HepG2 (cell line): ENCODE results near the gene SLIT3. TPM values are rescaled to one million over a fixed set of nuclear protein-coding genes. Genes with fewer than 3 reads are reported as not detected.

Source experiments
- ETV6 ChIP-seq: sonication (generic); formaldehyde crosslinking; conservative IDR thresholded peaks from 2 replicates; pipeline ENCODE4 v1.4.0; 2020; ENCODE audit warnings: missing genetic modification reagents
- KMT2B ChIP-seq: IDR thresholded peaks from 2 replicates; pipeline ENCODE4 v1.6.1; 2016; ENCODE audit warnings: missing genetic modification reagents, missing compliant biosample characterization
- MYC ChIP-seq: sonication (generic); formaldehyde crosslinking; IDR thresholded peaks from 2 replicates; pipeline ENCODE4 v1.9.0; 2021; ENCODE audit warnings: missing genetic modification reagents, borderline replicate concordance
- NCOA2 ChIP-seq: sonication (generic); formaldehyde crosslinking; IDR thresholded peaks from 2 replicates; pipeline ENCODE4 v1.8.0; 2022; ENCODE audit warnings: inconsistent platforms
- SMC3 ChIP-seq: IDR thresholded peaks from 2 replicates; pipeline ENCODE4 v1.6.1; 2011; ENCODE audit warnings: low read length, improper control_type of control experiment
- SP1 ChIP-seq, 2 experiments: fragments of 450-650 bp in 1 of 2; sonication (generic) in 1 of 2; formaldehyde crosslinking in 1 of 2; IDR thresholded peaks; 2 replicates each; pipeline versions ENCODE4 v1.4.0 to v1.6.1; 2016 to 2020; ENCODE audit warnings: missing genetic modification reagents in 1 of 2
- TBX3 ChIP-seq: fragments of 450-650 bp; IDR thresholded peaks from 2 replicates; pipeline ENCODE4 v1.6.1; 2017; ENCODE audit warnings: antibody characterized with exemption, mild to moderate bottlenecking, inconsistent platforms, borderline replicate concordance
- TCF7 ChIP-seq: sonication (generic); IDR thresholded peaks from 2 replicates; pipeline ENCODE4 v1.6.1; 2016; ENCODE audit warnings: antibody characterized with exemption, low read depth
- ZBTB38 ChIP-seq: sonication (generic); formaldehyde crosslinking; IDR thresholded peaks from 2 replicates; pipeline ENCODE4 v1.5.1; 2020; ENCODE audit warnings: mild to moderate bottlenecking, missing genetic modification reagents
- ZBTB7B ChIP-seq: sonication (generic); formaldehyde crosslinking; IDR thresholded peaks from 2 replicates; pipeline ENCODE4 v1.4.0; 2020; ENCODE audit warnings: missing genetic modification reagents
- ZFAT ChIP-seq: sonication (generic); formaldehyde crosslinking; conservative IDR thresholded peaks from 2 replicates; pipeline ENCODE4 v1.8.1; 2023; ENCODE audit warnings: missing genetic modification reagents, inconsistent platforms
- ZKSCAN8 ChIP-seq: IDR thresholded peaks from 2 replicates; pipeline ENCODE4 v1.6.1; 2016; ENCODE audit warnings: borderline replicate concordance, missing genetic modification reagents, missing compliant biosample characterization
- ZNF282 ChIP-seq: fragments of 450-650 bp; IDR thresholded peaks from 2 replicates; pipeline ENCODE4 v1.6.1; 2018; ENCODE audit not compliant: partially characterized antibody
- ZNF333 ChIP-seq: sonication (generic); formaldehyde crosslinking; IDR thresholded peaks from 2 replicates; pipeline ENCODE4 v1.4.0; 2020; ENCODE audit warnings: mild to moderate bottlenecking, missing genetic modification reagents, borderline replicate concordance
- ZNF33B ChIP-seq: sonication (generic); formaldehyde crosslinking; IDR thresholded peaks from 2 replicates; pipeline ENCODE4 v1.5.1; 2020; ENCODE audit warnings: mild to moderate bottlenecking, missing genetic modification reagents
- ZNF44 ChIP-seq: sonication (generic); formaldehyde crosslinking; IDR thresholded peaks from 2 replicates; pipeline ENCODE4 v1.5.1; 2020; ENCODE audit warnings: mild to moderate bottlenecking, missing genetic modification reagents
- ZNF558 ChIP-seq: sonication (generic); formaldehyde crosslinking; IDR thresholded peaks from 2 replicates; pipeline ENCODE4 v1.9.0; 2022; ENCODE audit warnings: mild to moderate bottlenecking, missing genetic modification reagents, borderline replicate concordance
- ZNF562 ChIP-seq: sonication (generic); formaldehyde crosslinking; IDR thresholded peaks from 2 replicates; pipeline ENCODE4 v1.8.0; 2022; ENCODE audit warnings: missing genetic modification reagents, borderline replicate concordance
- ZNF781 ChIP-seq: sonication (generic); formaldehyde crosslinking; IDR thresholded peaks from 2 replicates; pipeline ENCODE4 v1.5.1; 2020; ENCODE audit warnings: borderline replicate concordance, mild to moderate bottlenecking, missing genetic modification reagents; ENCODE audit errors: not compliant biosample characterization
- polyA plus RNA-seq, 8 experiments: library from polyadenylated mRNA; depleted of rRNA in 3 of 8; stranded (reverse) in 7 of 8; unstranded in 1 of 8; fragments of >200 nt; fragmentation: Illumina TruSeq in 4 of 8; extraction: Trizol in 4 of 8; gene quantifications; 2 replicates each; pipeline versions ENCODE4 v1.2.1 to v1.2.3, GENCODE V29; 2011 to 2016; ENCODE audit warnings: low read depth in 4 of 8, missing spikeins in 1 of 8, mixed read lengths in 1 of 8; ENCODE audit not compliant: insufficient read depth in 1 of 8
- total RNA-seq, 5 experiments: library from RNA; depleted of rRNA; stranded (reverse); fragments of >200 nt; fragmentation: Illumina TruSeq; extraction: Trizol; gene quantifications; 2 replicates each; pipeline ENCODE4 v1.2.3, GENCODE V29; 2016; ENCODE audit warnings: low read depth in 1 of 5
- TF ChIP-seq, protein P1 (sequence below): sonication (generic); formaldehyde crosslinking; IDR thresholded peaks from 2 replicates; pipeline ENCODE4 v1.5.0; 2020; ENCODE audit warnings: mild to moderate bottlenecking, missing genetic modification reagents
- TF ChIP-seq, protein P2 (sequence below): sonication (generic); formaldehyde crosslinking; IDR thresholded peaks from 2 replicates; pipeline ENCODE4 v1.8.1; 2023; ENCODE audit warnings: mild to moderate bottlenecking, missing genetic modification reagents
- TF ChIP-seq, protein P3 (sequence below): sonication (generic); formaldehyde crosslinking; IDR thresholded peaks from 2 replicates; pipeline ENCODE4 v1.4.0; 2020; ENCODE audit warnings: missing genetic modification reagents
- TF ChIP-seq, protein P4 (sequence below): sonication (generic); formaldehyde crosslinking; conservative IDR thresholded peaks from 2 replicates; pipeline ENCODE4 v1.4.0; 2020; ENCODE audit warnings: missing genetic modification reagents
- TF ChIP-seq, protein P5 (sequence below): sonication (generic); formaldehyde crosslinking; IDR thresholded peaks from 2 replicates; pipeline ENCODE4 v1.4.0; 2020; ENCODE audit warnings: missing genetic modification reagents, borderline replicate concordance

The SLIT3 gene
- total and polyA plus RNA-seq, 2 of the 13 experiments (the other 11 are each of a cell fraction or from before 2014, with no cell fraction given), result not detected

DNA sequence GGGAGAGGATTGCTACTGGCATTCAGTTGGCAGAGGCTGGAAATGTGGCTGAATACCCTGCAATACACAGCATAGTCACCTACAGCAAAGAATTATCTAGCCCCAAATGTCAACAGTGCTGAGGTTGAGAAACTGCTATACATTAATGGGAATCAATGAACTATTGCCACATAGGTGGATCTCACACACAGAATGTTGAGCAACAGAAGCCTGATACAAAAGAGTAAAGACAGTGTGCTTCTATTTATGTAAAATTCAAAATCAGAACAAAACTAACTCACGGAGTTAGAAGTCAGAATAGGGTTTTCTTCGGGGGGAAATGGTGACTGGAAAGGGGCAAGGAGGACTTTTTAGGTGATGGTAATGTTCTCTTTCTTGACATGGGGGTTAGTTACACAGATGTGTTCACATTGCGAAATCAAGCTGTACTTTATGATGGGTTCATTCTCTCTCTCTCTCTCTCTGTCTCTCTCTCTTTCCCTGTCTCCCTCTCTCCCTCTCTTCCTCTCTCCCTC is 676.0 kb downstream of the SLIT3 start (continued):
- TF ChIP-seq, protein P1, sequence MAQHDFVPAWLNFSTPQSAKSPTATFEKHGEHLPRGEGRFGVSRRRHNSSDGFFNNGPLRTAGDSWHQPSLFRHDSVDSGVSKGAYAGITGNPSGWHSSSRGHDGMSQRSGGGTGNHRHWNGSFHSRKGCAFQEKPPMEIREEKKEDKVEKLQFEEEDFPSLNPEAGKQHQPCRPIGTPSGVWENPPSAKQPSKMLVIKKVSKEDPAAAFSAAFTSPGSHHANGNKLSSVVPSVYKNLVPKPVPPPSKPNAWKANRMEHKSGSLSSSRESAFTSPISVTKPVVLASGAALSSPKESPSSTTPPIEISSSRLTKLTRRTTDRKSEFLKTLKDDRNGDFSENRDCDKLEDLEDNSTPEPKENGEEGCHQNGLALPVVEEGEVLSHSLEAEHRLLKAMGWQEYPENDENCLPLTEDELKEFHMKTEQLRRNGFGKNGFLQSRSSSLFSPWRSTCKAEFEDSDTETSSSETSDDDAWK, result no peak
- TF ChIP-seq TBX3, result peak; percentile 72; the same call in 1 of the 2 replicates
- no peak for TF ChIP-seq ZNF33B (CRISPR knock-in tag)
- TF ChIP-seq ZKSCAN8 (CRISPR knock-in tag), result no peak
- TF ChIP-seq ZBTB7B (CRISPR knock-in tag), result peak; percentile 72; the same call in 1 of the 2 replicates
- no peak for TF ChIP-seq ZNF282
- TF ChIP-seq NCOA2 (CRISPR knock-in tag), result peak; percentile 87
- 0 out of 2 replicates have a peak, but pooled peaks have one; percentile 32 for TF ChIP-seq ZFAT (CRISPR knock-in tag)
- TF ChIP-seq ETV6 (CRISPR knock-in tag), result no peak
- no peak for TF ChIP-seq ZNF562 (CRISPR knock-in tag)
- TF ChIP-seq, protein P2, sequence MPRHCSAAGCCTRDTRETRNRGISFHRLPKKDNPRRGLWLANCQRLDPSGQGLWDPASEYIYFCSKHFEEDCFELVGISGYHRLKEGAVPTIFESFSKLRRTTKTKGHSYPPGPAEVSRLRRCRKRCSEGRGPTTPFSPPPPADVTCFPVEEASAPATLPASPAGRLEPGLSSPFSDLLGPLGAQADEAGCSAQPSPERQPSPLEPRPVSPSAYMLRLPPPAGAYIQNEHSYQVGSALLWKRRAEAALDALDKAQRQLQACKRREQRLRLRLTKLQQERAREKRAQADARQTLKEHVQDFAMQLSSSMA (CRISPR knock-in tag), result no peak
- TF ChIP-seq TCF7, result peak; percentile 61
- peak; percentile 48; the same call in 1 of the 2 replicates for TF ChIP-seq SMC3
- TF ChIP-seq, protein P3, sequence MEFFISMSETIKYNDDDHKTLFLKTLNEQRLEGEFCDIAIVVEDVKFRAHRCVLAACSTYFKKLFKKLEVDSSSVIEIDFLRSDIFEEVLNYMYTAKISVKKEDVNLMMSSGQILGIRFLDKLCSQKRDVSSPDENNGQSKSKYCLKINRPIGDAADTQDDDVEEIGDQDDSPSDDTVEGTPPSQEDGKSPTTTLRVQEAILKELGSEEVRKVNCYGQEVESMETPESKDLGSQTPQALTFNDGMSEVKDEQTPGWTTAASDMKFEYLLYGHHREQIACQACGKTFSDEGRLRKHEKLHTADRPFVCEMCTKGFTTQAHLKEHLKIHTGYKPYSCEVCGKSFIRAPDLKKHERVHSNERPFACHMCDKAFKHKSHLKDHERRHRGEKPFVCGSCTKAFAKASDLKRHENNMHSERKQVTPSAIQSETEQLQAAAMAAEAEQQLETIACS (CRISPR knock-in tag), result no peak
- TF ChIP-seq KMT2B, result peak; percentile 44; the same call in 1 of the 2 replicates
- TF ChIP-seq ZBTB38 (CRISPR knock-in tag), result no peak
- no peak for TF ChIP-seq MYC (CRISPR knock-in tag)
- TF ChIP-seq, protein P4, sequence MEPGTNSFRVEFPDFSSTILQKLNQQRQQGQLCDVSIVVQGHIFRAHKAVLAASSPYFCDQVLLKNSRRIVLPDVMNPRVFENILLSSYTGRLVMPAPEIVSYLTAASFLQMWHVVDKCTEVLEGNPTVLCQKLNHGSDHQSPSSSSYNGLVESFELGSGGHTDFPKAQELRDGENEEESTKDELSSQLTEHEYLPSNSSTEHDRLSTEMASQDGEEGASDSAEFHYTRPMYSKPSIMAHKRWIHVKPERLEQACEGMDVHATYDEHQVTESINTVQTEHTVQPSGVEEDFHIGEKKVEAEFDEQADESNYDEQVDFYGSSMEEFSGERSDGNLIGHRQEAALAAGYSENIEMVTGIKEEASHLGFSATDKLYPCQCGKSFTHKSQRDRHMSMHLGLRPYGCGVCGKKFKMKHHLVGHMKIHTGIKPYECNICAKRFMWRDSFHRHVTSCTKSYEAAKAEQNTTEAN, result peak; percentile 71; the same call in 1 of the 2 replicates
- TF ChIP-seq ZNF333, result no peak
- TF ChIP-seq ZNF558, result no peak
- TF ChIP-seq ZNF44 (CRISPR knock-in tag), result no peak
- TF ChIP-seq, protein P5, sequence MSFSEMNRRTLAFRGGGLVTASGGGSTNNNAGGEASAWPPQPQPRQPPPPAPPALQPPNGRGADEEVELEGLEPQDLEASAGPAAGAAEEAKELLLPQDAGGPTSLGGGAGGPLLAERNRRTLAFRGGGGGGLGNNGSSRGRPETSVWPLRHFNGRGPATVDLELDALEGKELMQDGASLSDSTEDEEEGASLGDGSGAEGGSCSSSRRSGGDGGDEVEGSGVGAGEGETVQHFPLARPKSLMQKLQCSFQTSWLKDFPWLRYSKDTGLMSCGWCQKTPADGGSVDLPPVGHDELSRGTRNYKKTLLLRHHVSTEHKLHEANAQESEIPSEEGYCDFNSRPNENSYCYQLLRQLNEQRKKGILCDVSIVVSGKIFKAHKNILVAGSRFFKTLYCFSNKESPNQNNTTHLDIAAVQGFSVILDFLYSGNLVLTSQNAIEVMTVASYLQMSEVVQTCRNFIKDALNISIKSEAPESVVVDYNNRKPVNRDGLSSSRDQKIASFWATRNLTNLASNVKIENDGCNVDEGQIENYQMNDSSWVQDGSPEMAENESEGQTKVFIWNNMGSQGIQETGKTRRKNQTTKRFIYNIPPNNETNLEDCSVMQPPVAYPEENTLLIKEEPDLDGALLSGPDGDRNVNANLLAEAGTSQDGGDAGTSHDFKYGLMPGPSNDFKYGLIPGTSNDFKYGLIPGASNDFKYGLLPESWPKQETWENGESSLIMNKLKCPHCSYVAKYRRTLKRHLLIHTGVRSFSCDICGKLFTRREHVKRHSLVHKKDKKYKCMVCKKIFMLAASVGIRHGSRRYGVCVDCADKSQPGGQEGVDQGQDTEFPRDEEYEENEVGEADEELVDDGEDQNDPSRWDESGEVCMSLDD (CRISPR knock-in tag), result no peak
- no peak for TF ChIP-seq ZNF781
- TF ChIP-seq SP1 (IDR thresholded peaks at IDR 0.05), result no peak
- TF ChIP-seq SP1 (CRISPR knock-in tag; IDR thresholded peaks at IDR 0.05), result no peak
